Measurements from ENCODE around the gene CISD3.
A peak's percentile ranks its signal among the peaks of the same experiment; 100 is the strongest.

Gene CISD3

GRCh38 chr17:38750312-38751121 lies 20.4 kb downstream of the CISD3 start:
- DNase-seq (no peak), ATAC-seq (no peak)
- H3K27me3 Mint-ChIP-seq = peaks cover 44% of the 10 kb centered on the region
- H3K9me3 Mint-ChIP-seq = no peaks in the 10 kb centered on the region
- peak overlapping the region; percentile 97 for H3K27ac Mint-ChIP-seq
- peak overlapping the region; percentile 97 for H3K4me3 Mint-ChIP-seq
- peaks cover 64% of the 10 kb centered on the region for H3K4me1 Mint-ChIP-seq
- peaks cover 18% of the 10 kb centered on the region for H3K36me3 Mint-ChIP-seq (ENCODE audit: low read depth)

- DNase-seq (no peak), ATAC-seq (no peak)
- Mint-ChIP-seq H3K9me3 (no peaks in the 10 kb centered on the region), H3K4me3 (peak overlapping the region; percentile 97), H3K4me1 (peaks cover 68% of the 10 kb centered on the region), H3K27me3 (peaks cover 38% of the 10 kb centered on the region), H3K36me3 (ENCODE audit: low read depth) (peaks cover 26% of the 10 kb centered on the region), H3K27ac (peak overlapping the region; percentile 97)
Observed at GRCh38 chr17:38751144-38751807, 21.1 kb downstream of the CISD3 start.

- ATAC-seq = peak; percentile 13
- Mint-ChIP-seq H3K4me1 (peaks cover 62% of the 10 kb centered on the region), H3K4me3 (peak overlapping the region; percentile 97), H3K36me3 (ENCODE audit: low read depth) (peaks cover 30% of the 10 kb centered on the region), H3K27ac (peak overlapping the region; percentile 97), H3K27me3 (peaks cover 32% of the 10 kb centered on the region), H3K9me3 (no peaks in the 10 kb centered on the region)
- peak; percentile 86 for DNase-seq
Observed at GRCh38 chr17:38751808-38752307, 21.7 kb downstream of the CISD3 start.

GRCh38 chr17:38752308-38753070 lies 22.3 kb downstream of the CISD3 start, which contains the start of gene PSMB3:
Gene PSMB3, plus strand, starts transcription at chr17:38752741. Its CDS starts 86 bp downstream, at chr17:38752827.
- Mint-ChIP-seq H3K9me3 (no peaks in the 10 kb centered on the region), H3K4me3 (peak within 1 kb of the TSS; percentile 97), H3K4me1 (peaks cover 61% of the 10 kb centered on the region), H3K27ac (peak within 1 kb of the TSS; percentile 97), H3K27me3 (peaks cover 31% of the 10 kb centered on the region), H3K36me3 (ENCODE audit: low read depth) (peaks cover 30% of the 10 kb centered on the region)
- DNase-seq (peak; percentile 97), ATAC-seq (peak; percentile 87)

- H3K4me3 Mint-ChIP-seq = peak overlapping the region; percentile 97
Observed at GRCh38 chr17:38753071-38753506, 22.9 kb downstream of the CISD3 start.

GRCh38 chr17:38761612-38762011 lies 31.5 kb downstream of the CISD3 start:
- peaks cover 2% of the 10 kb centered on the region for H3K4me1 Mint-ChIP-seq
- peaks cover 58% of the 10 kb centered on the region for H3K36me3 Mint-ChIP-seq (ENCODE audit: low read depth)
- ATAC-seq (no peak), DNase-seq (peak; percentile 38)
- H3K27ac Mint-ChIP-seq = no peak overlapping the region
- H3K9me3 Mint-ChIP-seq = no peaks in the 10 kb centered on the region
- no peaks in the 10 kb centered on the region for H3K27me3 Mint-ChIP-seq
- H3K4me3 Mint-ChIP-seq = no peak overlapping the region

More at GRCh38 chr17:38753071-38753506, 22.9 kb downstream of the CISD3 start:
- ATAC-seq = no peak
- H3K36me3 Mint-ChIP-seq (ENCODE audit: low read depth) = peaks cover 34% of the 10 kb centered on the region
- peak overlapping the region; percentile 97 for H3K27ac Mint-ChIP-seq
- no peak for DNase-seq
- H3K4me1 Mint-ChIP-seq = peaks cover 59% of the 10 kb centered on the region
- H3K27me3 Mint-ChIP-seq = peaks cover 29% of the 10 kb centered on the region
- no peaks in the 10 kb centered on the region for H3K9me3 Mint-ChIP-seq

- no peaks in the 10 kb centered on the region for H3K27me3 Mint-ChIP-seq
- H3K4me3 Mint-ChIP-seq = no peak overlapping the region
- DNase-seq (no peak), ATAC-seq (no peak)
- H3K4me1 Mint-ChIP-seq = peaks cover 2% of the 10 kb centered on the region
- no peaks in the 10 kb centered on the region for H3K9me3 Mint-ChIP-seq
- H3K27ac Mint-ChIP-seq = no peak overlapping the region
- peaks cover 61% of the 10 kb centered on the region for H3K36me3 Mint-ChIP-seq (ENCODE audit: low read depth)
Observed at GRCh38 chr17:38762231-38762630, 32.1 kb downstream of the CISD3 start.

GRCh38 chr17:38766341-38766740 lies 36.2 kb downstream of the CISD3 start:
- no peak for DNase-seq
- Mint-ChIP-seq H3K36me3 (ENCODE audit: low read depth) (peaks cover 57% of the 10 kb centered on the region), H3K27me3 (no peaks in the 10 kb centered on the region), H3K4me3 (no peak overlapping the region), H3K4me1 (no peaks in the 10 kb centered on the region), H3K27ac (no peak overlapping the region), H3K9me3 (no peaks in the 10 kb centered on the region)
- no peak for ATAC-seq

- H3K27ac Mint-ChIP-seq = no peak overlapping the region
- no peak for ATAC-seq
- H3K4me1 Mint-ChIP-seq = no peaks in the 10 kb centered on the region
Observed at GRCh38 chr17:38768417-38768816, 38.3 kb downstream of the CISD3 start.

GRCh38 chr17:38773258-38773657 lies 43.1 kb downstream of the CISD3 start:
- Mint-ChIP-seq H3K36me3 (ENCODE audit: low read depth) (peaks cover 32% of the 10 kb centered on the region), H3K27ac (no peak overlapping the region), H3K9me3 (no peaks in the 10 kb centered on the region), H3K27me3 (no peaks in the 10 kb centered on the region), H3K4me3 (no peak overlapping the region), H3K4me1 (no peaks in the 10 kb centered on the region)
- DNase-seq (no peak), ATAC-seq (no peak)

More at GRCh38 chr17:38768417-38768816, 38.3 kb downstream of the CISD3 start:
- H3K4me3 Mint-ChIP-seq = no peak overlapping the region
- no peak for DNase-seq
- no peaks in the 10 kb centered on the region for H3K27me3 Mint-ChIP-seq
- H3K9me3 Mint-ChIP-seq = no peaks in the 10 kb centered on the region
- H3K36me3 Mint-ChIP-seq (ENCODE audit: low read depth) = peaks cover 53% of the 10 kb centered on the region

GRCh38 chr17:38777641-38778250 lies 47.6 kb downstream of the CISD3 start:
- H3K27ac Mint-ChIP-seq = no peak overlapping the region
- no peak for ATAC-seq
- H3K27me3 Mint-ChIP-seq = no peaks in the 10 kb centered on the region
- H3K36me3 Mint-ChIP-seq (ENCODE audit: low read depth) = peaks cover 24% of the 10 kb centered on the region
- no peaks in the 10 kb centered on the region for H3K9me3 Mint-ChIP-seq
- DNase-seq = no peak
- H3K4me3 Mint-ChIP-seq = no peak overlapping the region
- H3K4me1 Mint-ChIP-seq = no peaks in the 10 kb centered on the region

GRCh38 chr17:38779965-38780752 lies 50.0 kb downstream of the CISD3 start:
- peaks cover 24% of the 10 kb centered on the region for H3K36me3 Mint-ChIP-seq (ENCODE audit: low read depth)
- ATAC-seq = no peak
- DNase-seq = no peak
- no peaks in the 10 kb centered on the region for H3K27me3 Mint-ChIP-seq
- H3K9me3 Mint-ChIP-seq = no peaks in the 10 kb centered on the region
- H3K4me1 Mint-ChIP-seq = peaks cover 2% of the 10 kb centered on the region
- no peak overlapping the region for H3K4me3 Mint-ChIP-seq
- no peak overlapping the region for H3K27ac Mint-ChIP-seq

- Mint-ChIP-seq H3K4me3 (no peak overlapping the region), H3K27me3 (no peaks in the 10 kb centered on the region), H3K9me3 (no peaks in the 10 kb centered on the region), H3K4me1 (peaks cover 2% of the 10 kb centered on the region), H3K27ac (no peak overlapping the region), H3K36me3 (ENCODE audit: low read depth) (peaks cover 16% of the 10 kb centered on the region)
- DNase-seq (no peak), ATAC-seq (no peak)
Observed at GRCh38 chr17:38783227-38783626, 53.1 kb downstream of the CISD3 start.

All from activated naive CD8-positive, alpha-beta T cell treated with anti-CD3 and anti-CD28 coated beads, Interleukin-2, amount 50 U/mL, for 24 hours (primary cell).